Stimulated activated CD8-positive, alpha-beta memory T cell treated with anti-CD3 and anti-CD28 coated beads, Interleukin-15, amount 100 ng/mL, for 1 hour (primary cell): ENCODE data around the gene TCEAL7.
"Not testable (repeated sequence)": the region's sequence is repeated elsewhere in the genome, so short reads cannot be mapped to it uniquely, and the experiment has no call there.

Source experiments
- DNase-seq: peaks from one replicate; pipeline ENCODE4 v3.0.0-alpha.2; 2020; ENCODE audit warnings: low read depth

The TCEAL7 gene

GRCh38 chrX:103329991-103330390 is at the start of gene TCEAL7:
Gene TCEAL7, plus strand, starts transcription at chrX:103330239. Its CDS starts 1,165 bp downstream, at chrX:103331404.
- DNase-seq = no peak

GRCh38 chrX:103293118-103293517 is 36.9 kb upstream of the TCEAL7 start:
- no peak for DNase-seq

DNA sequence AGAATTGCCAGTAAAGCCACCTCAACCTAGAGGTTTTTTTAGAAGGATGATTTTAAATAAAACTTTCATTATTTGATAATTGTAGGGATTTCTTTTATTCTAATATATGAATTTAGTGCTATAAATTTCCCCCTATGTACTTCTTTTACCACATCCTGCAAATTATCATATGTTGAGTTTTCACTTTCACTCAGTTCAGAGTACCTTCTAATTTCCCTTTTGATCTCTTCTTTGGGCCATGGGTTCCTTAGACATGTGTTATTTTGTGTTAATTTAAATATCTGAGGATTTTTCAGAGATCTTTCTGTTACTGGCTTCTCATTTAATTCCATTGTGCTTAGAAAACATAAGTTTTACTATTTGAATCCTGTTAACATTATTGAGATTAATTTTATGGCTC is 25.3 kb upstream of the TCEAL7 start:
- no peak for DNase-seq

DNA sequence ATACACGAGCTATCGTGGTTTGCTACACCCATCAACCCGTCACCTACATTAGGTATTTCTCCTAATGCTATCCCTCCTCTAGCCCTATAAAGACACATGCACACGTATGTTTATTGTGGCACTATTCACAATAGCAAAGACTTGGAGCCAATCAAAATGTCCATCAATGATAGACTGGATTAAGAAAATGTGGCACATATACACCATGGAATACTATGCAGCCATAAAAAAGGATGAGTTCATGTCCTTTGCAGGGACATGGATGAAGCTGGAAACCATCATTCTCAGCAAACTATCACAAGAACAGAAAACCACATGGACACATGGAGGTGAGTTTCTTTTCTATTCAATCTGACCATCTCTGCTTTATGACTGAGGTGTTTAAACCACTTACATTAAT is 24.4 kb upstream of the TCEAL7 start:
- not testable (repeated sequence) for DNase-seq

GRCh38 chrX:103309860-103310554 is 20.0 kb upstream of the TCEAL7 start:
- DNase-seq = no peak

DNA sequence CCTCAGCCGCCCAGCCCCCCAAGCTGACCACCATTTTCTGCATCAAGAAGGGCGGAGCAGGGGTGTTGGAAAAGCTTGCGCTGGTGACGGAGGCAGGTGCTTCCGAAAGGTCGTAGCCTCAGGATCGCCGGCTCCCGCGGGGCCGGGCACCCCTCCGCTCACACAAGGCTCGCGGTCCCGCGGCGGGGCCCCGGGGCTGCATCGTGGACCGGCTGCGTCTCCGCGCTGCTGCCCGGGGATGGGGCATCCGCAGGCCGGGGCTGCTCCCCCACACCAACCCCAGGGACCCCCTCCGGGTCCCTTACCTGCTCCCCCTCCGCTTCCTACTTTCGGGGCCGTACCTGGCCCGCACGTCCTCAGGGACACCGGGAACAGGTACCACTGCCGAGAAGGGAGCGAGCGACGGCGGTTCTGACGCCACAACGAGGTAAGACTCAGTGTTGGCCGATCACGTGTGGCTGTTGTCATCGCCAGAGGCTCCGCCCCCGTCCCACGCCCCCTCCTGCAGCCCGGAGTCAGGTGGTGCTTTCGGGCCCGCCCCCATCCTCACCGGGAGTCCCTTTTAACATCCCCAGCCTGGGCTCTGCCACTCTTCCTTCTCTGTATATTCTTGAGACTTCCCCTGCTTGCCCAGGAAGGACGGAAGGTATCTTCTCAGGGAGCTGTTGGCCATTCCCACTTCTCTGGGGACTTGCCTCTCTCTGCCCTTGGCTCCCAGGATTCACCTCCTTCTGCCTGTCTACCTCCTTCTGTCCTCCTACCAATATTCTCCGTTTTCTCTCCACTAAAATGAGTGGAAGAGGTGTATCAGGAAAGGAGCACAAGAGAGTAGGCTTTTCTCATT is 19.3 kb upstream of the TCEAL7 start, which contains the start of gene BEX2:
Gene BEX2 (minus strand): TSS at position 436 of the 844 bp plus-strand sequence. CDS start 1,014 bp downstream, outside the sequence.
- DNase-seq = peak; percentile 62

- no peak for DNase-seq
These were observed 18.6 kb upstream of the TCEAL7 start for GRCh38 chrX:103311399-103311780.

- no peak for DNase-seq
These were observed 746 bp downstream of the TCEAL7 start for GRCh38 chrX:103330681-103331288.

- no peak for DNase-seq
These were observed 8.6 kb downstream of the TCEAL7 start for GRCh38 chrX:103338663-103339062.

- DNase-seq = no peak
These were observed 13.1 kb downstream of the TCEAL7 start for GRCh38 chrX:103343105-103343504.

- no peak for DNase-seq
These were observed 14.6 kb downstream of the TCEAL7 start for GRCh38 chrX:103344606-103345005.

DNA sequence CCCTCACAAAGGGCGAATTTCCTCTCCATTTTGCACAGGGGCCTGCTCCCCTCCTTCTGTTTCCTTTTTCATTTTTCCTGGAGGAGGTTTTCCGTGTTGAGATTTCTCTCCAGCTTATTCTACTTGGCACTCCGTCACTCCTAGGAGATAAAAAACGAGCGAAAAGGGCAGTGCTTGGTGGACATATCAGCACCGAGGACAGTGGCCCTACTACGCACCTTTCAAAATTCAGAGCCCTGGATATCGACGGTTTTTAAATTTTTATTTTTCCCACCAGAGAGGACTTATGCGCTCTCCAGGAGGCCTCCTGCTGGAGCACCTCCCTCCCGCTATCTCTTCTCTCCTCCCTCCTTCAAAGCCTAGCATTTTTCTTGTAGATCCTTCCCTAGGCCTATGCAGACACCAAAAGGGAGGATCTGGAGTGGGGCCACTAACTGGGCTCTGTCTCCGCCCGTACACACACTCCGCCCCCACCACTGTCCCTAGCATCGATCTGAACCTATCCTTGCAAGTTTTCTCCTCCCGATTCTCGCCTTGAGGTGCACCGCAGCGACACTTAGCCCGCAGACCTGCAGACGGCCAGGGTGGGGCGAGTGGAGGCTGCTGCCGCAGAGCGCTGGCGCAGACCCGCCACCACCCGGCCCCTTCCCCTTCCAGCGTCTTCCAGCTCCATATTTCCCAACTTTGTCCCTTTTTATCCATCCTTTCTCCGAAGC is 17.8 kb downstream of the TCEAL7 start:
- no peak for DNase-seq

DNA sequence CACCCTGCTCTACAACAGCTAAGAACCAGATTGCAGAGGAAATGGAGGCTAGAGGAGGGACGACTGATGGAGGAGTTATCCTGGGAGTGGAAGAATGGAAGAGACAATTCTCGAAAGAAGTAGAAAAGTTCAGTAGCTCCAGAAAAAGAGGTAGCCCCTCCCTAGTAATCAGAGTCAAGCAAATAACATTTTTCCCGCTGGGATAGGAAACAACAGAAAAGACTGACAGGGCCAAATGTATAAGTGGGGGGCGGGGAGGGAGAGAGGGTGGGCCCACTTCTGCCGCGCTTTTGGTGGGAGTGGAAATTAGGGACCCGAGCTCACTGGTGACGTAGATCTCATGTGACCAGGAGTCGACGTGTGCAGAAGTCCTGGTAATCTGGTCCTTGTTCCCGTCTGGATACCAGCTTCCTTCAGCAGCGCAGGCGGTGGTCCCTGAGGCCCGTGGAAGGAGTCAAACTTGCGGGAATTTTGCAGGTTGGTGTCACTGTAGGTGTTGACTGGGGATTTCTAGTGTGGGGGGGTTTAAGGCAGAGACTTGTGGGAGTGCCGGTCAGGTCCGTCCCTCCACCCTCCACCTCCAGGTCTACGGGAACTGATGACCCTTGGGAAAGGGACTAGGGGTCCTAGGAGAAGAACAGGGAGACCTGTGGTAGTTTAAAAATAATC is 26.2 kb downstream of the TCEAL7 start, which contains the start of gene TCEAL9:
Gene TCEAL9 (plus strand): TSS at position 377 of the 669 bp plus-strand sequence. CDS start 1,179 bp downstream, outside the sequence.
- DNase-seq = no peak

DNA sequence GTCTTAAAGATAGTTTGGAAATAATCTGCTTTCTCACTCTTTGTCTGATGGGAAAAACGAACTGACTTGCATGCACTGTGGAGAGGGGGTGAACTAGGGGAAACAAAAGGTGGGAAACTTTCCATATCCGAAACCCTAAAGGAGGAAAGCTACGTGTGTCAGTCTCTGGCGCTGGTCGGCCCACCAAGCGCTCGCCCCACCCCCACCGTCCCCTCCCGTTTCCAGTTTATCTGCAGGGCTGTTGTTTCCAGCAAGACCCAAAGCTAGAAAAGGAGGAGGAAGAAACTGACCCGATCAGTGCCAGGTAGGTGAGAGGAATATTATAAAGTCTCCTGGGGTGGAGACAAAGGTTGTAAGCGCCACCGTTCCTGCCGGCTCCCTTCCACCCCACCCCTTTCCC is 26.8 kb downstream of the TCEAL7 start:
- no peak for DNase-seq

DNA sequence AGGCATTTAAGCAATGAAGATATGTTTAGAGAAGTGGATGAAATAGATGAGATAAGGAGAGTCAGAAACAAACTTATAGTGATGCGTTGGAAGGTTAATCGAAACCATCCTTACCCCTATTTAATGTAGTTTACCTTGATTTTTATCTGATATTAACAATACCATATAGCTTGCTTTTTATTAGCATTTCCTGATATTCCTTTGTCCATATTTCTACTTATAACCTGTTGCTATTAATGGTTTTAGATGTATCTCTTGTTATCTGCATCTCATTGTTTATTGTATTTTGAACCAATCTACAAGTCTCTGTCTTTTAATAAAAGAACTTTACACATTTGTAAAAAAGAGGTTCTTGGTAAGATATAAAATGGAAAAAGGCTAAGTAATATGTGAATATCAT is 27.8 kb downstream of the TCEAL7 start:
- no peak for DNase-seq

GRCh38 chrX:103359605-103360004 is 29.6 kb downstream of the TCEAL7 start:
- DNase-seq = not testable (repeated sequence)

DNA sequence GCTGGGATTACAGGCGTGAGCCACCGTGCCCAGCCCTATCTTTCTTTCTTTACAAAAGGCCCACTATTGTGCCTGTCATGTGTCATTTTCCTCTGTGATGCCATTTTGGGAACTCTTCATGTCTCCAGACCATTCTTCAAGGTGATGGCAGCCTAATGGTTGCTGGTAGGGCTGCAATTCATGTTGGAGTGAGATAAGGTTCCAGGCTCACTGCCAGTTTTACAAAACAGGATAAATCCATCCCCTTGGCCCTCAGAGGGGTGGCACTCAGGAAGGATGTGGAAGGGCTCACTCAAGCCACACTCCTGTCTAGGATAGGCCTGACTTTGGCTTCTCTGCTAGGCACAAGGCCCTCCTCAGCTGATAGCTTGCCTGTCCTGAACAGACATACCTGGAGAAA is 30.1 kb downstream of the TCEAL7 start:
- DNase-seq = no peak

DNA sequence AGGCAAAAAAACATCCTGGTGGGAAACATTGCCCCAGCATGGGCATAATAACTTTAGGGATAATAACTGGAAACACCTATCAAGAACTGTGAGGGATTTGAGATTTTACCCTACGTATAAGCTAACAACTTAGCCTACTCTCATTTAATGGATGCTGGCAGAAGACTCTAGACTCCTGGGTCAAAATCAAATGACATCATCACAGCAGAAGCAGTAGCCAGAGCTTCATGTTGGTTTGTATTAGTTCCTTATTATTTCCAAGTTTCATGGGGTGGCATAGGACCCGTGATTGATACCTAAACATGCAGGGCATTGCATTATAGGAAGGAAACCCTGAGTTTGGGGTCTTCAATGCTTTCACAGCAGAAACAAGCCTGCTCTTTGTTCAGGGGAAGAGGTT is 30.9 kb downstream of the TCEAL7 start:
- no peak for DNase-seq

DNA sequence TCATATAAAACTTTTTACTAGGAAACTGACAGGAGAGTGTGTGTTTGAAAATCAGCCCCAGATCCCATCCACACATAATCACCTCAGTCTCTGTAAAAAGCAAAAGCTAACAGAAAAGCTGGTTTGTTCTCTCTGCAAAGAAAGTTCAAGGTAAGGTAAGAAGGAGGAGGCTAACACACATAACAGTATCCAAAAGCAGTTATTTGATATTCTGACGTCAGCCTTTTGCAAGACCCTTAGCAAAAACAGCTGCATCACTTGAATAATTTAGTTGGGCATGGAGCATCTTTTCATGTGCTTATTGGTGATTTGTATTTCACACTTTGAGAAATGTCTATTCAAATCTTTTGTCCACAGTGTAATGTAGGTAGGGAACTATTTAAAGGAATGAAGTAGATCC is 31.8 kb downstream of the TCEAL7 start:
- DNase-seq = no peak

GRCh38 chrX:103362474-103362873 is 32.4 kb downstream of the TCEAL7 start:
- DNase-seq = no peak

- DNase-seq = no peak
These were observed 33.0 kb downstream of the TCEAL7 start for GRCh38 chrX:103363046-103363445.
